ENCODE measurements around the gene GRAMD1B.

The GRAMD1B gene

DNA sequence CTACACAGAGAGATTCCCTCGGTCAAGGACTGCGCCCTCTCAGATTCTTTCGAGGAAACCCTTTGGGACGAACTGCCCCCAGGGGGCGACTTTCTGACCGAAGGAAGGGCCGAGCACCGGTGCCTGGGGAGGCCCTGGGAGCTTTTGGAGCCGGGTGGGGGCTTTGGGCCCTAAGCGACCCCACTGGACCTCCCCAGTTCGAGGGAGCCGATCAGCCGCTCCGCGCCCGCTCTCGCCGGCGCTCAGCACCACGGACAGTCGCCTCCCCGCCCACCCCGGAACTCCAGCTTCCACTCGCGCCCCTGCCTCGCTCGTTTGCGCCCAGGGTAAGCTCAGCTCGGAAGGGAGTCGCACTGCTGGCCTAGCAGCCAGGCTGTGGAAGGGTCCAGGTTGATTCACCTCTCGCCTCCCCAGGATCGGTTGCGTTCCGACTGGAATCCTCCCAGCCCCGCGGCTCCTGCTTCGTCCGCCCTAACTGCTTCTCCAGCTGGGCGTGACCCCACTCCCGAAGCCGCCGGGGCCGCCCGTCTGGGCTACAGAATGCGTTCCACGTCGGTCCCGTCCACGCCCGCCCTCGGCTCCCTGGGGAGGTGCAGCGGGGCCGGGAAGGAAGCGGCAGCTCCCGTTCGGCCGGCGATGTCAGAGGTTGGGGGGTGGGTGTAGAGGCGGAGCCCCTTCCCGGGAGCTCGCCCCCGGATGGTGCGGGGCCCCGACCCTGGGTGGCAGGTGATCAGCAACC, 223.9 kb downstream of the GRAMD1B start:
- DNase-seq: peak; percentile 60

DNA sequence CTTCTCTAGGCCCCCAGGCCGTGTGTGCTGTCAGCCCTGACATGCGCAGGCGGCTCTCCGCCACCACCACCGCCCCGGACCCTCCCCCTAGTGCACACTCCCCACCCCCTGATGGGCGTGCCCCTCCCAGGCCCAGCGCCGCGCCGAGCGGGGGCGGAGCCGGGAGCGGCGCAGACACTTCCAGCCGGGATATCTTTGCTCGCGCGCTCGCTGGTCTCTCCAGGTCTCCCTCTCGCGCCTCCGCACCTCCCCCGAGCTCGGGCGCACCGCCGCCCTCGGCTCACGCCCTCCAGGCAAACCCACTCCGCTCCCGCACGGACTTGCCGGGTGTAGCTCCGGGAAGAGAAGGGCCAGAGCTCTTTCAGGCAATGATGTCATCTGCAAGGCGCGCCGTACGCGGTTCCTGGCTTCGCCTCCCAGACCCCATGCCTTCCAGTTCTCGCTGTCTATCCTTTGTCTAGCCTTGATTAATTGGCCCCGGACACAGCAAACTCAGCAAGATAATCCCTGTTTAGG, 224.6 kb downstream of the GRAMD1B start, which contains the start of gene SCN3B:
SCN3B (minus strand) TSS at position 59 of the 516 bp plus-strand sequence. CDS start 823 bp downstream, outside the sequence.
- DNase-seq: peak; percentile 43

DNA sequence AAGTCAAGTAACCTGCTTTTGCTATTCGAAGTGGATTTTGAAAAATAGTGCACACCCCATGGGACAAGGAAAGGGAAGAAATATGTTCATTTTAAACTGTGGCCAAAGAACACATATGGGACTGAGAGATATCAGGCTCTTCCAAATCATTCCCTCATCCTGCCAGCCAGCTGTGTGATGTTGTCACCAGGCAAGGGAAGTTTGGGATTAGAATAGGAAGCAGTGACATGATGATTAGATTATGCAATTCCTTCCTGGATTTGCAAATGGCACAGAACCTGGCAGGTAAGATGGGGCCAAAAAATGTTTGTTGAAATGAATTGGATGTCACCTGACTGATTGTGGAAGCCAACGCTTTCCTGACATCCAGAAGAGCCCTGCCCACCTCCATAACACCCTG, 229.2 kb downstream of the GRAMD1B start:
- DNase-seq: no peak

DNA sequence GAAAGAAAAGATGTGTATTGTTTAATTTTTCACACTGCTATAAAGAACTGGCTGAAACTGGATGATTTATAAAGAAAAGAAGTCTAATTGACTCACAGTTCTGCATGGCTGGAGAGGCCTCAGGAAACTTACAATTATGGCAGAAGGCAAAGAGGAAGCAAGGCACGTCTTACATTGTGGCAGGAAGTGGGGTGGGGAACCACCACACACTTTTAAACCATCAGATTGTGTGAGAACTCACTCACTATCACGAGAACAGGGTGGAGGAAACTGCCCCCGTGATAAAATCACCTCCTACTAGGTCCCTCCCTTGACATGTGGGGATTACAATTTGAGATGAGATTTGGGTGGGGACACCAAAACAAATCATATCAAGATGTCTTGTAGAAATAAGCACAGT, 229.9 kb downstream of the GRAMD1B start:
- DNase-seq: peak; percentile 58

DNA sequence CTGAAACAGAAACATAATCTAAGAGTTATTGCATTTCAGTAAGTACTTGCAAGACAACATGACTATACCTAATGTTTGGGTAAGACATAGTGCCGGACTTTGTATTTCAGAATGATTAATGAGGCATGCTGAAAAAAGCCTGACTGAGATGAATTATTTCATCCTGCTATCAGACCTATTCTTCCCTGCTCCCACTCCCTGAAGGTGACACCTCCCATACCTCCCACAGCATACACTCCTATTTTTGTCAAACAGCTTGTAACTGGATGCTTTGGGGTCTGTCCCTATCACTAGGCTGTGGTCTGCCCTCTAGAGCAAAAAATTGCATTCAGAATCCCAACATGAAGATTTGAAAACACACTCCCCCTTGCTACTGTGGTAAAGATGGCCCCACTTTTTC, 235.2 kb downstream of the GRAMD1B start:
- no peak for DNase-seq

DNA sequence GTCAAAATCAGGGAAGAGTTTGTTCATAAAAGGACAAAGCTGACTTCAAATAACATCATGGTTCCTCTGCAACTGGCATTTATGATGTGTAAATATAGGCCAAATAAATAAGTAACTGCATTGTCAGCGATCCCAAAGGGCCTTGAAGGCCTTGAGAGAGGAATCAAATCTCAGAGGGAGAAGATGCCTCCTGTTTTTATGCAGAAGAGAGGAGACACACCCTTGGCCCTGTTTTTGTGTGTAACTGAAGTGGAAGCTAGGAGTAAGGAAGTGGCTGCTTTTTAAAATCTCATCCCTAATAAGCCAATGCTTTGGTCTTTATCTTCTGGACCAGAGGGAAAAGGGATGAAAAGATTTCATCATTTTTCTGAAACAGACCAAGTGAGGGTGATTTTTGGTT, 240.0 kb downstream of the GRAMD1B start:
- no peak for DNase-seq

DNA sequence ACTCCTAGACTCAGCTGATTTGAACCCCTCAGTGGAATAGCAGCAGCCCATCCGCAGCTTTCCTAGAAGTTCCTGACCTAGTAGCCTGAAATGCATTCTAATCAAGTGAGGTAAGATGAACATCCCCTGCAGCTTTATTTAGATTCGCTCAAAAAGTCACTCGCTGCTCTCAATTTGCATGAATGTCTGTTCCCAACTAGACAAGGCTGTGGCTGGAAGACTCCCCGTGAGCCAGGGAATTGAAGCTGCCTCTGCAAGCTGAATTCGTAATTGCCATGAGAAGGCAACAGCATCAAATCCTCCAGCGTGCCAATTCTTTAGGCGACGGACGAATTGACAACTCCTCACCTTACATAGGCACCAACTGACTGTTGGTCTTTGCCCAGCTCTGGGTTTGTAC, 241.5 kb downstream of the GRAMD1B start:
- no peak for DNase-seq

DNA sequence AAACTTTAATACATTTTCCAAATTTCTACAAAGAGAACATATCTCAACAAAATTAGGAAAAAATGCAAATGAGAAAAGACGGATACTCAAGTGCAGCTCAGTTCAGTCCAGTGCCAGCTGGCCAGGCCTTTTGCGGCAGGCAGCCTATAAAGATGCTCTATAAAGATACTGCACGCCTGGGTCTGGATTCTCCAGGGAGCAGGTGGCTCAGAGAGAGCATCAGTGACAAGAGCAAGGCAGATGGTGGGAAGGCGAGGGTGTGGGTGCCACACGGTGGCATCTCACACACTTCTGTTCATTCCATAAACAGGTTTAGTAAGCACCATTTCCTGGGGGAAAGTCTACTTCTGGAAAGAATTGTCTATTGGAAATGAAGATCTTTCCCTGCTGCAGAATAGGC, 242.5 kb downstream of the GRAMD1B start:
- no peak for DNase-seq

DNA sequence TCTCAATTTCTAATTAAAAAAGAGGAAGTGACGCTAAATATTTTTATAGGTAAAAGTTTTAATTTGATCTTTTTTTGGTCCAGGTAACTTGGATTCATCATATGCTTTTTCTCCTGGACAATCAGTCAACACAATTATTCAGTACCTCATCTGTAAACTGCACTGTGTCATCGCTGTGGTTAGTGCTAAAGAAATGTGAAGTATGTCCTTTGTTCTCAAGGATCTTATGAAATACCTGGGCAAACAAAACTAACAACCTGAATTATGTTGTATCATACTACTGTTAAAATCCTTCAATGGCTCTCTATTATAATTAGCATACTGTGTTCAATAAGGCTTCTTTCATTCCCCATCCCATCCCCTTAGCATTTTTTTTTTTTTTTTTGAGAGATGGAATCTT, 244.2 kb downstream of the GRAMD1B start:
- no peak for DNase-seq
